LHCN-M2 (cell line): Measurements from ENCODE around the gene FIBCD1. TPM values are rescaled to one million over a fixed set of nuclear protein-coding genes. Genes with fewer than 3 reads are reported as not detected.

Source experiments
- DNase-seq: peaks from one replicate; pipeline ENCODE4 v3.0.0-alpha.2; 2012; ENCODE audit warnings: low read depth
- total RNA-seq: library from RNA; depleted of rRNA; stranded (reverse); fragments of >200 nt; gene quantifications from 2 replicates; pipeline ENCODE4 v1.2.3, GENCODE V29; 2014

FIBCD1 gene
- total RNA-seq, 1 experiment from 2014 or later: 1.7 TPM

GRCh38 chr9:130896233-130897014, 42.6 kb downstream of the FIBCD1 start, which contains the start of gene QRFP:
TSS of gene QRFP (minus strand) at chr9:130896812. CDS start at chr9:130893838, 2,974 bp downstream.
- DNase-seq: no peak

- no peak for DNase-seq
These were observed 43.4 kb downstream of the FIBCD1 start for GRCh38 chr9:130895481-130896232.

- no peak for DNase-seq
These were observed 44.0 kb downstream of the FIBCD1 start for GRCh38 chr9:130895038-130895437.

GRCh38 chr9:130894546-130894945, 44.5 kb downstream of the FIBCD1 start:
- DNase-seq: no peak

GRCh38 chr9:130893341-130894101, 45.5 kb downstream of the FIBCD1 start:
- DNase-seq: no peak

GRCh38 chr9:130892477-130893304, 46.4 kb downstream of the FIBCD1 start:
- no peak for DNase-seq

GRCh38 chr9:130891688-130892476, 47.2 kb downstream of the FIBCD1 start:
- DNase-seq: no peak

GRCh38 chr9:130890870-130891687, 48.0 kb downstream of the FIBCD1 start:
- DNase-seq: no peak

GRCh38 chr9:130890124-130890523, 48.9 kb downstream of the FIBCD1 start:
- no peak for DNase-seq

GRCh38 chr9:130888146-130888885, 50.7 kb downstream of the FIBCD1 start:
- no peak for DNase-seq

GRCh38 chr9:130887494-130888144, 51.4 kb downstream of the FIBCD1 start:
- DNase-seq: no peak

- DNase-seq: no peak
These were observed 52.1 kb downstream of the FIBCD1 start for GRCh38 chr9:130886981-130887380.

GRCh38 chr9:130885484-130886375, 53.3 kb downstream of the FIBCD1 start:
- DNase-seq: no peak

- DNase-seq: no peak
These were observed 54.2 kb downstream of the FIBCD1 start for GRCh38 chr9:130884542-130885483.

GRCh38 chr9:130884111-130884531, 54.9 kb downstream of the FIBCD1 start:
- DNase-seq: no peak

GRCh38 chr9:130883479-130883878, 55.6 kb downstream of the FIBCD1 start:
- DNase-seq: no peak
